ENCODE measurements around the gene TNIP1.

Gene TNIP1

DNA sequence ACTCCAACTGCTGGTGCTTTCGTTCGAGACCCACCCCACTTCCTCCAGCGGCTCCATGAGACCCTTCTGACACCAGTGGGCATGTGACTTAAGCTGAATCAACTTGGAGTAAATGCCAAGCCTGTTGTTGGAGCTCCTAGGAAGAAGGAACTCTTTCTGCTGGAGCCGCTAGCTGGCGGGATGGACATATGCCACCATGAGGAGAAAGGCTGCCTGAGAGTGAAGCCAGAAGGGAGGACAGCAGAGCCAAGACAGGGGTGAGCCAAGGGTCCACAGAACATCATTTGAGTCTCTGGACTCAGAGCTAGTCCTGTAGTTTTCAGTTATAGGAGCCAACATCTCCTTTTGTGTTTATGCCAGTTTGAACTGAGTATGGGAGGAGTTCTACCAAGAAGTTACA, 40.8 kb upstream of the TNIP1 start:
- TF ChIP-seq POLR2A (IDR thresholded peaks at IDR 0.05; ENCODE audit: low read depth, low read length), result no peak
- no peak for TF ChIP-seq PAX5 (IDR thresholded peaks at IDR 0.05; ENCODE audit: insufficient read depth, low read length, severe bottlenecking)
- no peak for TF ChIP-seq SPI1 (IDR thresholded peaks at IDR 0.05; ENCODE audit: low read depth, low read length)
- TF ChIP-seq TAF1 (IDR thresholded peaks at IDR 0.05; ENCODE audit: low read depth, low read length), result no peak
- TF ChIP-seq POLR2AphosphoS5 (IDR thresholded peaks at IDR 0.05; ENCODE audit: low read depth, low read length), result no peak
- no peak for TF ChIP-seq POU2F2 (IDR thresholded peaks at IDR 0.05; ENCODE audit: low read depth, low read length)
- FAIRE-seq (no peak), DNase-seq (ENCODE audit: insufficient read length, low spot score) (no peak)

DNA sequence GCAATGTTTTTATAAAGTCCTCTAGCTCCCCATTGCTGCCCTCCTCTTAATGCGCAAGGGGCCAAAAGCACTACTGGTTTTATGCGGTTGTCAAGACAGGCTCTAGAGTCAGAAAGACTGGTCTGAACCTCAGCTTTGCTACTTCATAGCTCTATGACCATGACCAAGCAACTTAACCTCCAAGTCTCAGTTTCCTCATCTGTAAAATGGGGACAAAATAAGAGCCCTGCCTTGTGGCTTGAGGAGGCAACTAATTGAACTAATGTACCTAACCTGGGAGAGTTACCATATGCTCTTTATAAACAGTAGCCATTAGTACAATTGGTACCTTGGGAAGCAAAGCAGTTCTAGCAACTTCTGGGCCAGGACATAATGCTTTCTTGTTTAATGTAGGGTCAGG, 40.3 kb upstream of the TNIP1 start:
- FAIRE-seq, result no peak

GRCh38 chr5:151118913-151119575, 38.2 kb upstream of the TNIP1 start:
- FAIRE-seq, result no peak
- TF ChIP-seq PAX5 (IDR thresholded peaks at IDR 0.05; ENCODE audit: insufficient read depth, low read length, severe bottlenecking) (no peak), POU2F2 (IDR thresholded peaks at IDR 0.05; ENCODE audit: low read depth, low read length) (no peak), POLR2A (IDR thresholded peaks at IDR 0.05; ENCODE audit: low read depth, low read length) (no peak), POLR2AphosphoS5 (IDR thresholded peaks at IDR 0.05; ENCODE audit: low read depth, low read length) (no peak), TAF1 (IDR thresholded peaks at IDR 0.05; ENCODE audit: low read depth, low read length) (no peak), SPI1 (IDR thresholded peaks at IDR 0.05; ENCODE audit: low read depth, low read length) (no peak)
- no peak for DNase-seq (ENCODE audit: insufficient read length, low spot score)

More for the DNA sequence above, 40.3 kb upstream of the TNIP1 start:
- DNase-seq (ENCODE audit: insufficient read length, low spot score), result no peak
- no peak for TF ChIP-seq SPI1 (IDR thresholded peaks at IDR 0.05; ENCODE audit: low read depth, low read length)
- TF ChIP-seq POLR2AphosphoS5 (IDR thresholded peaks at IDR 0.05; ENCODE audit: low read depth, low read length), result no peak
- no peak for TF ChIP-seq POLR2A (IDR thresholded peaks at IDR 0.05; ENCODE audit: low read depth, low read length)
- TF ChIP-seq TAF1 (IDR thresholded peaks at IDR 0.05; ENCODE audit: low read depth, low read length), result no peak
- TF ChIP-seq POU2F2 (IDR thresholded peaks at IDR 0.05; ENCODE audit: low read depth, low read length), result no peak
- no peak for TF ChIP-seq PAX5 (IDR thresholded peaks at IDR 0.05; ENCODE audit: insufficient read depth, low read length, severe bottlenecking)

- peak; percentile 88 for FAIRE-seq
- no peak for TF ChIP-seq SPI1 (IDR thresholded peaks at IDR 0.05; ENCODE audit: low read depth, low read length)
- no peak for TF ChIP-seq POLR2A (IDR thresholded peaks at IDR 0.05; ENCODE audit: low read depth, low read length)
- TF ChIP-seq POU2F2 (IDR thresholded peaks at IDR 0.05; ENCODE audit: low read depth, low read length), result no peak
- TF ChIP-seq PAX5 (IDR thresholded peaks at IDR 0.05; ENCODE audit: insufficient read depth, low read length, severe bottlenecking), result no peak
- no peak for TF ChIP-seq TAF1 (IDR thresholded peaks at IDR 0.05; ENCODE audit: low read depth, low read length)
- TF ChIP-seq POLR2AphosphoS5 (IDR thresholded peaks at IDR 0.05; ENCODE audit: low read depth, low read length), result no peak
- DNase-seq (ENCODE audit: insufficient read length, low spot score), result peak; percentile 59
Measured at GRCh38 chr5:151115272-151115905, 34.6 kb upstream of the TNIP1 start.

GRCh38 chr5:151113651-151114050, 32.8 kb upstream of the TNIP1 start:
- DNase-seq (ENCODE audit: insufficient read length, low spot score) (no peak), FAIRE-seq (peak; percentile 62)
- no peak for TF ChIP-seq POLR2A (IDR thresholded peaks at IDR 0.05; ENCODE audit: low read depth, low read length)
- TF ChIP-seq SPI1 (IDR thresholded peaks at IDR 0.05; ENCODE audit: low read depth, low read length), result peak; percentile 51; the same call in 1 of the 2 replicates

GRCh38 chr5:151110992-151111391, 30.2 kb upstream of the TNIP1 start:
- FAIRE-seq, result peak; percentile 13
- DNase-seq (ENCODE audit: insufficient read length, low spot score), result no peak
- TF ChIP-seq POLR2AphosphoS5 (IDR thresholded peaks at IDR 0.05; ENCODE audit: low read depth, low read length), result no peak
- TF ChIP-seq PAX5 (IDR thresholded peaks at IDR 0.05; ENCODE audit: insufficient read depth, low read length, severe bottlenecking), result no peak
- TF ChIP-seq POU2F2 (IDR thresholded peaks at IDR 0.05; ENCODE audit: low read depth, low read length), result no peak
- no peak for TF ChIP-seq SPI1 (IDR thresholded peaks at IDR 0.05; ENCODE audit: low read depth, low read length)
- no peak for TF ChIP-seq TAF1 (IDR thresholded peaks at IDR 0.05; ENCODE audit: low read depth, low read length)
- TF ChIP-seq POLR2A (IDR thresholded peaks at IDR 0.05; ENCODE audit: low read depth, low read length), result no peak

- TF ChIP-seq SPI1 (IDR thresholded peaks at IDR 0.05; ENCODE audit: low read depth, low read length), result no peak
- FAIRE-seq, result no peak
- DNase-seq (ENCODE audit: insufficient read length, low spot score), result no peak
Measured at GRCh38 chr5:151110122-151110681, 29.4 kb upstream of the TNIP1 start.

GRCh38 chr5:151108566-151108965, 27.7 kb upstream of the TNIP1 start:
- FAIRE-seq, result no peak
- no peak for TF ChIP-seq POLR2AphosphoS5 (IDR thresholded peaks at IDR 0.05; ENCODE audit: low read depth, low read length)
- no peak for DNase-seq (ENCODE audit: insufficient read length, low spot score)

- DNase-seq (ENCODE audit: insufficient read length, low spot score) (no peak), FAIRE-seq (peak; percentile 67)
Measured at GRCh38 chr5:151107738-151108520, 27.1 kb upstream of the TNIP1 start.

DNA sequence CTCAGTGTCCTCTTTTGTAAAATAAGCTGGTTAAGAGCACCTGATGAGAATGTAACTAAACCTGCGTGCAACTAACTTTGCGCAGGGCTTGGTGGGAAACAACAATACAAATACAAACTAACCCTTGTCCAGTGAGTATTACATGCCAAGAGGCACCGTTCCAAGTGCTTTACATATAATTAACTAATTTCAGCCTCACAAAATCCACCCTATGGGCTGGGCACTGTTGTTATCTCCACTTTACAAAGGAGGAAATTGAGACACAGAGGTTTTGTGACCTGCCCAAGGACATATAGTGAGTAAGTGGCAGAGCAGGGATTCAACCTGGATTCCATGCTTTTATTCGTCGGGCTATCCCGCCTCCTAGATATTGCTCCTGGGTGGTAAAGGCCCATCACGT, 26.2 kb upstream of the TNIP1 start:
- FAIRE-seq (no peak), DNase-seq (ENCODE audit: insufficient read length, low spot score) (no peak)
- TF ChIP-seq SPI1 (IDR thresholded peaks at IDR 0.05; ENCODE audit: low read depth, low read length) (no peak), TAF1 (IDR thresholded peaks at IDR 0.05; ENCODE audit: low read depth, low read length) (no peak), PAX5 (IDR thresholded peaks at IDR 0.05; ENCODE audit: insufficient read depth, low read length, severe bottlenecking) (no peak), POU2F2 (IDR thresholded peaks at IDR 0.05; ENCODE audit: low read depth, low read length) (no peak), POLR2A (IDR thresholded peaks at IDR 0.05; ENCODE audit: low read depth, low read length) (no peak)

More at GRCh38 chr5:151107738-151108520, 27.1 kb upstream of the TNIP1 start:
- no peak for TF ChIP-seq PAX5 (IDR thresholded peaks at IDR 0.05; ENCODE audit: insufficient read depth, low read length, severe bottlenecking)
- peak; percentile 55; the same call in 1 of the 2 replicates for TF ChIP-seq POLR2AphosphoS5 (IDR thresholded peaks at IDR 0.05; ENCODE audit: low read depth, low read length)

Measured in GM12891 (cell line).